ENCODE measurements around the gene ARHGAP18.

Gene ARHGAP18

DNA sequence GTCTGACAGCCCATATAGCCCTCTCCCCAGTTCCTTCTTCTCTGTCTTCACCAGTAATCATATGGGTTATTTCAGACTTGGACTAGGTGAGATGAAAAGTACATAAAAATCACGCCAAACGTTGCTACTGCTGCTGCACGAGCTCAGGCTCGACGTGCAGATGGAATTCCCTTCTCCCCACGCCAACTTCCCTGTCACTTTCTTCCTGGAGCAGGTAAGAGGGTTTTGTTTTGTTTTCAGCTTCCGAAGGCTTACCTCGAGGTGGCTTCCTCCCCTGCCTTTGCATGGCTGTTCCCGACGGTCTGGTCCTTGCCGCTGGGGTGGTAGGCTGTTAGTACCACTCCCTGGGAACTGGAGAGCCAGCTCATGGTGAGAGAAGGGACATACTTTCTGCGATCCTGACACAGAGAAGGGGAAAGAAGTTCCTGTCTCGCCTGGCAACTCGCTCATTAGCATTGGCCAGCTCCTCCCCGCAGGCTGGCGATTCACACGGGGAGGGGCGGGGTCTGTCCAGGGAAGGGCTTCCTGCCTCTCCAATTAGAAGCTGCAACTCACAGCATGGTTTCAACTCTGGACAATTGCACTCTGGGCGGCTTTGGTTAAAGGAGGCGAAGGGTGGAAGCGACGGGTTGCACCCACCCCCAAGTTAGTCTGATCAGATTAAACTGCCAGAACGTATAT lies at the start of gene ARHGAP18:
ARHGAP18 (minus strand) TSS at position 409 of the 681 bp plus-strand sequence; CDS start at position 368, 41 bp downstream.
- peak; percentile 37 to 46 for DNase-seq (ENCODE audit: low read depth in 2 of 2)

- no peak for DNase-seq (ENCODE audit: low read depth in 2 of 2)
Observed at GRCh38 chr6:129755787-129756186, 45.8 kb upstream of the ARHGAP18 start.

DNA sequence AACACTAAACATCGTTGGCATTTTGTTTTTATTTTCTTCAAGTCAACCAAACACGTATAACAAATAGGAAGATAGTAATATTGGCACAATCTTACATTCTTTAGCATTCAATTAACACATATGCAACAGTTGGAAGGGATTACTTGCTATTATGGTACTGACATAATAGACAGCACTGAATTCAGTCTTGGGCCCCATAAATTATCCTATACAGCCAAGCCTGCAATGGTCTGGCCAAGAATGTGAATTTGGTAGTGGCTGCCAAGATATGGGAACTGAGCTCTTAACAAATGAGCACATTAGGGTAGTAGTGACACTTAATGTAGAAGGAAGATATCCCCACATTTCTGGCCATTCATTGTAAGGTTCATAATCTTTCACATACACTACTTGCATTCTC lies 44.8 kb upstream of the ARHGAP18 start:
- no peak for DNase-seq (ENCODE audit: low read depth in 2 of 2)

GRCh38 chr6:129753422-129753821 lies 43.4 kb upstream of the ARHGAP18 start:
- DNase-seq (ENCODE audit: low read depth in 2 of 2) = no peak

DNA sequence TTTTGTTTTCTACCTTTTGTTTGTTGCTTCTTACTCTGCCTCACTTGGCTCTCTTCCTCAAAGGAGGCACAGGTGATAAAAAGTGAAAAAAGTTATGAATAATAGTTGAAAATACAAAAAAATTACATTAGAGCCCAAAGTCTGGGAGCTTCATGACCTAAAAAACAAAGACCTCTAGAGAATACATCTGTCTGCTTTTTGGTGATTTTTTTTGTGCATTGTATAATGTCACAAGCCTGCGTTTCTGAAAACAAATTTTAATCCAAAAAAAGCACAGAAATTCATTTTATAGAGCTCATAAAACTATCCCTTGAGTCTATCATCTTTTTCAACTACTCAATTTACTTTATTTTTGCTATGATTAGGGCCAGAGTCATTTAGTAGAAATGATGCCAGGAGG lies 41.4 kb upstream of the ARHGAP18 start:
- DNase-seq (ENCODE audit: low read depth in 2 of 2) = no peak

DNA sequence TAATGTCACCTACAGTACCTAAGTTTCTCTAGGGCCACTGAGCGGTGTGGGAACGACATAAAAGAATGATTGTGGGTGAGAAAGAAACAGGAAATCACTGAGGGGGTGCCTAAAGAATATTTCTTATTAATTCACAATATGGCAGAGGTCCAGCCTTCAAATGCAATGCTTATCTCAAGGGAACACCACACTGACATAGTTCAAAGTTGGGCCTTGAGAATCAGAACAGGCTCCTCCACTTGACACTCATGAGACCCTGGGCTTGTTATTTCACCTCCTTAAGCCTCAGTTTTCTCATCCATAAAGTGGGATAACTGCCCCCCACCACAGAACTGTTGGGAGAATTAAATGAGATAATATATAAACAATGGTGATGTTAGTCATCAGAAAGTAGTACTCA lies 40.4 kb upstream of the ARHGAP18 start:
- no peak for DNase-seq (ENCODE audit: low read depth in 2 of 2)

DNA sequence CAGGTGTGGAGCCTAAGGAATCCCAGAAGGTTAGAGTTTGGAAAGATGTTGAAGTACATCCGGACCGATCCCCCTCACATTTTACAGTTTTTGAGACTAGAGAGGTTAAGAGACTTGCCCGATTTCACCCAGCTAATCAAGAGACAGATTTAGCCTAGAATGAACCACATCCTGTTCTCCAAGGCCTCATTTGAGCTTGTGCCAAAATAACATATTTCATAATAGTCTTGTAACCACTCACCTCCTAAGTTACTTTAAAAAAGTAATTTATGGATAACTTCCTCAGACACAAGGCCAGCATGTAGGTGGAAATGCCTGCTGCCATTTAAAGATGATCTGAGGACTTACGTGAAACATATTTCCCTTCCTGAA lies 39.8 kb upstream of the ARHGAP18 start:
- no peak for DNase-seq (ENCODE audit: low read depth in 2 of 2)

- no peak for DNase-seq (ENCODE audit: low read depth in 2 of 2)
Observed at GRCh38 chr6:129748901-129749748, 39.1 kb upstream of the ARHGAP18 start.

- peak in 1 of 2 donors; percentile 45 for DNase-seq (ENCODE audit: low read depth in 2 of 2)
Observed at GRCh38 chr6:129748212-129748900, 38.4 kb upstream of the ARHGAP18 start.

- no peak for DNase-seq (ENCODE audit: low read depth in 2 of 2)
Observed at GRCh38 chr6:129747588-129748112, 37.7 kb upstream of the ARHGAP18 start.

DNA sequence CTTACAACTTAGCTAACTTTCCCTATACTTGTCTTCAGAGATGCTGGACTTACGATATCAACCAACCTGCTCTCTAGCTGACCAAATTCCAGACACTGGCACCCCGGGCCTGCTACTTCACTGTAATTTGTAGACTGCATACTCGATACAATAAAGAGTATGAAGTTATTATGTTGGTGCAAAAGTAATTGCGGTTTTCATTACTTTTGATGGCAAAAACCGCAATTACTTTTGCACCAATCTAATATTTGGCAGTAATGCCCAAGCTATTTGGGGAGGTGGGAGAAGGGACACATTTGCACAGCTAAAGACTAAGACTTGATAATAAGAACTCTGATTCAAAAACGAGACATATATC lies 34.9 kb upstream of the ARHGAP18 start:
- no peak for DNase-seq (ENCODE audit: low read depth in 2 of 2)

GRCh38 chr6:129744201-129744879 lies 34.4 kb upstream of the ARHGAP18 start:
- DNase-seq (ENCODE audit: low read depth in 2 of 2) = no peak

GRCh38 chr6:129740013-129740412 lies 30.0 kb upstream of the ARHGAP18 start:
- no peak for DNase-seq (ENCODE audit: low read depth in 2 of 2)

DNA sequence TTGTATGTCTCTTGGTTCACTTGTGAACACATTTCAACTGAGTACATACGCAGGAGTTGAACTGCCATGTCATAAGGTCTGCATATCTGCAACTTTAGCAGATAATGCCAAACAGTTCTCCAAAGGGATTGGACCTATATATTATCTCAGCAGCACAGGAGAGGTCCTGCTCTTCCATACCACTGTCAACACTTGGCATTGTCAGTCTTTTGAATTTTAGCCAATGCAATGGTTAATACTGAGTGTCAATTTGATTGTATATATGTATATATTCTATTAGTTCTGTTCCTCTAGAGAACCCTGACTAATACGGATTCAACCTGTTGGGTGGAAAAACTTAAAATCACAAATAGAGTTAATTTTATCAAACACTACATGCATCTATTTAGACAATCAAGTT lies 26.1 kb upstream of the ARHGAP18 start:
- no peak for DNase-seq (ENCODE audit: low read depth in 2 of 2)

DNA sequence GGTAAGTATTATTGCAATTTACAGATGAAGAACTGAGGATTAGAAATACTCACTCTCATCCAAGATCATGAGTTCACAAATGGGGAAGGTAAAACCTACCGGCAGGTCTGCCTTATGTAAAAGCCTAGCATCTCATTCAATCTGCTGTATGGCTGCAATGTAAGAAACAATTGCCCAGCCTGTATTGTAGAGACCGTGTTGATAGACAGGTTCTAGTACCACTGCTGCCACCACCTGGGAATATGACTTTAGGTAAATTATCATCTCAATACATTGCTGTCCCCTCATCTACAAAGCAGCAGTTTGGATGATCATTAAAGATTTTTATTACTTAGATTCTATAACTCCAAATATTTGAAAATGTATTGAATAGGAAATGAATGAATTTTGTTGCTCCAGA lies 23.3 kb upstream of the ARHGAP18 start:
- DNase-seq (ENCODE audit: low read depth in 2 of 2) = no peak

- no peak for DNase-seq (ENCODE audit: low read depth in 2 of 2)
Observed at GRCh38 chr6:129732542-129732941, 22.6 kb upstream of the ARHGAP18 start.

DNA sequence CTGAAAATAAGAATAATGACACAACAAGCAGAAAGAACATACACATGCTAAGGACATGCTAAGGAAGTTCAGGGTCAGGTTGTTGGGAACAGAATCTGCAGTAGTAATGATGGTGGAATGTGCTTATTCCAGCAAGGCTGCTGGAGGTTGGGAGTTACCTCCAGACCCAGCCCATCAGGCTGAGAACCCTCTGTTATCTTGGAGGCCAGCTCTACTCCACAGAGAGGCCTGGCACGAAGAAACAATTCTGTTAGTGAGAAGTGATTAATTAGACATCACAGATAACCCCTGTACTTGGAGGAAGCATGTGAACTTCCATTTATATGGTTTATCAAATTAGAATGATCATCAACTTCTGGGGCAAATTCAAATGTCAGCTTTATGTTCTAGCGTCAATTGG lies 22.1 kb upstream of the ARHGAP18 start:
- no peak for DNase-seq (ENCODE audit: low read depth in 2 of 2)

DNA sequence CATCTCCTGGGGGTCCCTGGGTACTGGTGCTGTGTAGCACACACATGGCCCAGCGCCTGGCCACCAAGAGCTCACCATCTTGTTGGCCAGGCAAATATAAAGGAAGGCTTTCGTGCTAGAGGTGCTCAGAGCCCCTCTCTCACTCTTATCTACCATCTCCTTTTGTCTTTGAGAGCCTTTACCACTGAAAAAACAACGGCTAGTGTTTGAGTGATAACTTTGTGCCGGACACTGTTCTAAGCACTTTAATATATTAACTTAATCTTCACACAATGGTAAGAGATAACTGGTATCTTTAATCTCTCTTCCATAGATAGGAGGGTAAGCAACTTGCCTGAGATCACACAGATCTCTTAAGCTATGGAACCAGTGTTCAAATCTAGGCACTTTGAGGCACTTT lies 21.5 kb upstream of the ARHGAP18 start:
- DNase-seq (ENCODE audit: low read depth in 2 of 2) = no peak

- no peak for DNase-seq (ENCODE audit: low read depth in 2 of 2)
Observed at GRCh38 chr6:129730477-129731165, 20.6 kb upstream of the ARHGAP18 start.

DNA sequence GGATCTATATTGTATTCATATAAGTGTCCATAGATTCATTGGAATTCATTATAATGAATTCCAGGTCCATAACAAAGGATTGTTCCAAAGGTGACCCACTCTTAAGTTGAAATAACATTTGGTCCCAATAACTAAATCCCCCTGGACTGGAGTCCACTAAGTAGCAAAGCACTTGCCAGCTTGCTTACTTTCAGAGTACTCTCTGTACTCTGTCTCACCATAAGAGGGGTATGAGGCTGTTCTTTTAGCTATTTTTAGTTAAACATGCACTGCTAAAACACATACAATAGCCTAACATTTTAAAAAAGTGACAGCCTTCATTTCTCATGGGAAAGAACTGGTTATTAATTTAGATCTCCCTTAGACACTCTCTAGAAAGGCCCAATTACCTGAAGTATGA lies 16.7 kb upstream of the ARHGAP18 start:
- DNase-seq (ENCODE audit: low read depth in 2 of 2) = no peak

DNA sequence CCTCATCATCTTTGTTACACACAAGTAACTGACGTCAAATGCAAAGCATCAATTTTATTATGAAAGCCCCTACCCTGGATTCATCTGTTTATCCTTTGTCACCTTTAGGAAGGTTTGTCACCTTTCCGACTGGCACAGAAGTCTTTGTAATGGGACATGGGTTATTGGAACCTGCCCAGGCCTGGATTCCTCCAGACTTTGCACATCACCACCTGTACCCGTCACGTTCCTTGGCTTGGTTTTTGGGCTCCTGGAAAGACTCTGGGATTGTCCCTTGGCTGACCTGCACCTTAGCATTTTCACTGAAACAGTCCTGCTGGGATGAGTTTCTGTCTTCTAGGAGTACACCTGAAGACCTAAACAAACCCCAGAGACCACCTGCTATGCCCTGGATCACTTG lies 15.4 kb upstream of the ARHGAP18 start:
- no peak for DNase-seq (ENCODE audit: low read depth in 2 of 2)

Data from stimulated activated CD8-positive, alpha-beta memory T cell treated with anti-CD3 and anti-CD28 coated beads, Interleukin-15, amount 100 ng/mL, for 4 hours (primary cell).